GM19328 (cell line): Measurements from ENCODE around the gene IL17D.
"Not testable (repeated sequence)": the region's sequence is repeated elsewhere in the genome, so short reads cannot be mapped to it uniquely, and the experiment has no call there.

ENCODE experiments used
- ATAC-seq: cut with Tn5 transposase; IDR thresholded peaks from one replicate; pipeline ENCODE4 v1.9.1; 2021; ENCODE audit warnings: mild to moderate bottlenecking, moderate library complexity; ENCODE audit not compliant: unreplicated experiment

IL17D gene

GRCh38 chr13:20718958-20719566, 15.6 kb downstream of the IL17D start:
- no peak for ATAC-seq

- no peak for ATAC-seq
Observed at GRCh38 chr13:20719783-20720182, 16.3 kb downstream of the IL17D start.

- no peak for ATAC-seq
Observed at GRCh38 chr13:20720499-20720898, 17.0 kb downstream of the IL17D start.

GRCh38 chr13:20721058-20721453, 17.6 kb downstream of the IL17D start:
- no peak for ATAC-seq

DNA sequence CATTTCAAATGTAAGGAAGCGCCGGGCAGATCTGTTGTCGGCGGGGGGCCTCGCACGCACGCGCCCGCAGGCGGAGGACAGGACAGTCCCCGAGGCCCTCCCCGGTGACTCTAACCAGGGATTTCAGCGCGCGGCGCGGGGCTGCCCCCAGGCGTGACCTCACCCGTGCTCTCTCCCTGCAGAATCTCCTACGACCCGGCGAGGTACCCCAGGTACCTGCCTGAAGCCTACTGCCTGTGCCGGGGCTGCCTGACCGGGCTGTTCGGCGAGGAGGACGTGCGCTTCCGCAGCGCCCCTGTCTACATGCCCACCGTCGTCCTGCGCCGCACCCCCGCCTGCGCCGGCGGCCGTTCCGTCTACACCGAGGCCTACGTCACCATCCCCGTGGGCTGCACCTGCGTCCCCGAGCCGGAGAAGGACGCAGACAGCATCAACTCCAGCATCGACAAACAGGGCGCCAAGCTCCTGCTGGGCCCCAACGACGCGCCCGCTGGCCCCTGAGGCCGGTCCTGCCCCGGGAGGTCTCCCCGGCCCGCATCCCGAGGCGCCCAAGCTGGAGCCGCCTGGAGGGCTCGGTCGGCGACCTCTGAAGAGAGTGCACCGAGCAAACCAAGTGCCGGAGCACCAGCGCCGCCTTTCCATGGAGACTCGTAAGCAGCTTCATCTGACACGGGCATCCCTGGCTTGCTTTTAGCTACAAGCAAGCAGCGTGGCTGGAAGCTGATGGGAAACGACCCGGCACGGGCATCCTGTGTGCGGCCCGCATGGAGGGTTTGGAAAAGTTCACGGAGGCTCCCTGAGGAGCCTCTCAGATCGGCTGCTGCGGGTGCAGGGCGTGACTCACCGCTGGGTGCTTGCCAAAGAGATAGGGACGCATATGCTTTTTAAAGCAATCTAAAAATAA, 18.2 kb downstream of the IL17D start:
- no peak for ATAC-seq

GRCh38 chr13:20727856-20728255, 24.4 kb downstream of the IL17D start:
- no peak for ATAC-seq

DNA sequence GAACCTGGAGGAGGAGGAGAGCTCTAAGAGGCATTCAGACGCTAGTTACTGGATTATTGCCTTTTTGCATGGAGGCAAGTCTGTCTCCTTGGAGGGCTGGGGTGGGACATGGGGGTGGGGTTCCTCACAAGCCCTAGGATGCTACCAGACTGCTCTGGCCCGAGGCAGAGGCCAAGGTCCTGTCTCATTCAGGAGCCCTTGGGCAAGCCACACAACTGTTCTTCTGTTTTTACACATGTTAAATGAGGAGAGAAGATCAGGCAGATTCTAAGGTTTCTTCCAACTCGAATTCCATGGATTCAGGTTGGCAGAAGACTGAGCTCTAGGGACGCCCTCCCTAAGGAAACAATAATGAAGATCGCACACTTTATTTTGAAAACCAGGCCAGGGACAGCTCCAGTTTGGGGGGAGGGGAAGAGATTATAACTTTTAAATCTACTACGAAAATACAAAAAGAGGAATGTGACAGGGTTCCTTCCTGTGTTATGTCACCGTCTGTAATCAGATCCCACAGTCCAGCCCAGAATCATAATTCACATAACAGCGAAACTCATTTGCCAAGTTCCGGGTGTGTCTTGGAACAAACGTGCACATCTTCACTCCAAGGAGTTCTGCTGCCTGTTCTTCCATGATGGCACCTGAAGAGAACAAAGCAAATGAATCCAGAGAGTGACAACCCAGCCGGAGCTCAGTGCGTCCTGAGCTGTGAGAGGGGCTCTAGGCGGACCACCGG, 25.2 kb downstream of the IL17D start:
- no peak for ATAC-seq

- ATAC-seq: no peak
Observed at GRCh38 chr13:20729633-20730585, 26.4 kb downstream of the IL17D start.

- no peak for ATAC-seq
Observed at GRCh38 chr13:20738616-20739015, 35.1 kb downstream of the IL17D start.

- ATAC-seq: no peak
Observed at GRCh38 chr13:20740021-20740420, 36.5 kb downstream of the IL17D start.

DNA sequence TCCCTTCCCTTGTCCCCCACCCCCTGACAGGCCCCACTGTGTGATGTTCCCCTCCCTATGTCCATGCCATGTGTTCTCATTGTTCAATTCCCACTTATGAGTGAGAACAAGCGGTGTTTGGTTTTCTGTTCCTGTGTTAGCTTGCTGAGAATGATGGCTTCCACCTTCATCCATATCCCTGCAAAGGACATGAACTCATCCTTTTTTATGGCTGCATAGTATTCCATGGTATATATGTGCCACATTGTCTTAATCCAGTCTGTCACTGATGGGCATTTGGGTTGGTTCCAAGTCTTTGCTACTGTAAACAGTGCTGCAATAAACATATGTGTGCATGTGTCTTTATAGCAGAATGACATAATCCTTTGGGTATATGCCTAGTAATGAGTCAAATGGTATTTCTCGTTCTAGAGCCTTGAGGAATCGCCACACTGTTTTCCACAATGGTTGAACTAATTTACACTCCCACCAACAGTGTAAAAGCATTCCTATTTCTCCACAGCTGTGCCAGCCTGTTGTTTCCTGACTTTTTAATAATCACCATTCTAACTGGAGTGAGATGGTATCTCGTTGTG, 40.4 kb downstream of the IL17D start:
- ATAC-seq: not testable (repeated sequence)

- ATAC-seq: no peak
Observed at GRCh38 chr13:20749377-20749776, 45.9 kb downstream of the IL17D start.

DNA sequence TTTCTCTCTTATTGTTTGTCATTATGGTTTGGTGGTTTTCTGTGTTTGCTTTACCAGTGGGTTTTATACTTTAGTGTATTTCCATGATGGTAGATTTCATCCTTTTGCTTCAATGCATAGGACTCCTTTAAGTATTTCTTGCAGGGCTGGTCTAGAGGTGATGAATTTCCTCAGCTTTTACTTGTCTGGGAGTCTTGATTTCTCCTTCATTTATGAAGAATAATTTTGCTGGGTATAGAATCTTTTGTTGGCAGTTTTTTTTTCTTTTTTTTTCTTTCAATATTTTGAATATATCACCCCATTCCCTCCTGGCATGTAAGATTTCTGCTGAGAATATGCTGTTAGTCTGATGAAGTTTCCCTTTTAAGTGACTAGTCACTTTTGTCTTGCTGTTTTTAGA, 50.5 kb downstream of the IL17D start:
- no peak for ATAC-seq

GRCh38 chr13:20760872-20761271, 57.4 kb downstream of the IL17D start:
- ATAC-seq: no peak

- no peak for ATAC-seq
Observed at GRCh38 chr13:20767309-20767943, 63.9 kb downstream of the IL17D start.

GRCh38 chr13:20769091-20769490, 65.6 kb downstream of the IL17D start:
- ATAC-seq: no peak

DNA sequence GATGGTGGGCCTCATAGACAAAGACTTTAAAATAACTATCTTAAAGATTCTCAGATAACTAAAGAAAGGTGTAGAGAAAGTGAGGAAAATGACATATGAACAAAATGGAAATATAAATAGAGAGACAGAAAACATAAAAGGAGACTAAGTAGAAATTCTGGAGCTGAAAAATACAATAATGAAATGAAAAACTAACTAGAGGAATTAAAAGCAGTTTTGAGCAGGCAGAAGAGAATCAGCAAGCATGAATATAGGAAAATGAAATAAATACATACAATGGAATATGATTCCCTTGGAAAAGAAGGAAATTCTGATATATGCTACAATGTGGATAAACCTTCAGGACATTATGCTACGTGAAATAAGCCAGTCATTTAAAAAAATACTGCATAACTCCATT, 66.3 kb downstream of the IL17D start:
- no peak for ATAC-seq
